K562 (cell line): ENCODE measurements around the gene RALY. TPM values are rescaled to one million over a fixed set of nuclear protein-coding genes. Genes with fewer than 3 reads are reported as not detected.

Experiments used
- ARHGAP35 ChIP-seq: fragments of 450-650 bp; IDR thresholded peaks from 2 replicates; pipeline ENCODE4 v1.6.1; 2018; ENCODE audit not compliant: partially characterized antibody
- EP400 ChIP-seq: fragments of 450-650 bp; IDR thresholded peaks from 2 replicates; pipeline ENCODE4 v1.6.1; 2017; ENCODE audit warnings: antibody characterized with exemption, mild to moderate bottlenecking, moderate library complexity
- HES1 ChIP-seq: fragments of 450-650 bp; IDR thresholded peaks from 2 replicates; pipeline ENCODE4 v1.6.1; 2016; ENCODE audit warnings: low read depth, mild to moderate bottlenecking, moderate library complexity
- KDM1A ChIP-seq, 2 experiments: fragments of 450-650 bp; IDR thresholded peaks; 2 replicates each; pipeline ENCODE4 v1.6.1; 2016; ENCODE audit warnings: mild to moderate bottlenecking in 2 of 2
- LEF1 ChIP-seq: fragments of 450-650 bp; IDR thresholded peaks from 2 replicates; pipeline ENCODE4 v1.6.1; 2016; ENCODE audit warnings: mild to moderate bottlenecking
- MCM3 ChIP-seq: fragments of 450-650 bp; IDR thresholded peaks from 2 replicates; pipeline ENCODE4 v1.6.1; 2016
- MTA2 ChIP-seq: fragments of 450-650 bp; IDR thresholded peaks from 2 replicates; pipeline ENCODE4 v1.6.1; 2016; ENCODE audit warnings: low read depth
- NCOA6 ChIP-seq: fragments of 450-650 bp; IDR thresholded peaks from 2 replicates; pipeline ENCODE4 v1.6.1; 2017; ENCODE audit warnings: mild to moderate bottlenecking
- TEAD4 ChIP-seq, 2 experiments: sonication (generic) in 1 of 2; formaldehyde crosslinking in 1 of 2; IDR thresholded peaks; 2 replicates each; pipeline versions ENCODE4 v1.6.1 to v1.8.0; 2012 to 2022; ENCODE audit warnings: borderline replicate concordance in 1 of 2, inconsistent platforms in 1 of 2, low read length in 1 of 2, mild to moderate bottlenecking in 1 of 2, missing genetic modification reagents in 1 of 2
- ZBED1 ChIP-seq: IDR thresholded peaks from 2 replicates; pipeline ENCODE4 v1.6.1; 2014
- ZNF134 ChIP-seq: fragments of 250-450 bp; sonication (Bioruptor Pico); conservative IDR thresholded peaks from 2 replicates; pipeline ENCODE4 v1.4.0; 2020
- ZNF263 ChIP-seq: sonication (generic); formaldehyde crosslinking; IDR thresholded peaks from 2 replicates; pipeline ENCODE4 v1.8.0; 2022; ENCODE audit warnings: mild to moderate bottlenecking, missing genetic modification reagents, borderline replicate concordance
- ZNF274 ChIP-seq: IDR thresholded peaks from 2 replicates; pipeline ENCODE4 v1.6.1; 2011; ENCODE audit warnings: low read depth, mild to moderate bottlenecking, low read length, moderate library complexity, borderline replicate concordance
- ZNF695 ChIP-seq: fragments of 450-650 bp; formaldehyde crosslinking; IDR thresholded peaks from 2 replicates; pipeline ENCODE4 v1.4.0; 2020; ENCODE audit warnings: mild to moderate bottlenecking, moderate library complexity
- ZNF79 ChIP-seq: fragments of 250-450 bp; sonication (Bioruptor Pico); IDR thresholded peaks from 2 replicates; pipeline ENCODE4 v1.4.0; 2020; ENCODE audit warnings: low read depth, mild to moderate bottlenecking, moderate library complexity
- polyA plus RNA-seq, 8 experiments: library from polyadenylated mRNA; depleted of rRNA in 4 of 8; stranded (reverse) in 5 of 8; unstranded in 3 of 8; fragments of >200 nt; fragmentation: Nextera tagmentation in 2 of 8; fragmentation: Illumina TruSeq in 1 of 8; extraction: Ambion mirVana in 2 of 8; extraction: Trizol in 1 of 8; gene quantifications; 2 replicates each; pipeline versions ENCODE4 v1.2.1 to v1.2.3, GENCODE V29; 2011 to 2014; ENCODE audit warnings: inconsistent platforms in 1 of 8, missing spikeins in 1 of 8
- total RNA-seq, 7 experiments: library from RNA; depleted of rRNA in 6 of 7; stranded (reverse); fragments of >200 nt in 6 of 7; fragmentation: Illumina TruSeq in 2 of 7; extraction: Trizol in 2 of 7; gene quantifications; 2 replicates each; pipeline versions ENCODE4 v1.2.1 to v1.2.3, GENCODE V29; 2011 to 2021; ENCODE audit warnings: low replicate concordance in 1 of 7

Gene RALY
- total and polyA plus RNA-seq, 9 of the 15 experiments (the other 6 are each of a cell fraction or from before 2014, with no cell fraction given): 0.80 to 207 (median 128) TPM

GRCh38 chr20:34127792-34128191, 134.1 kb downstream of the RALY start (continued):
- TF ChIP-seq ARHGAP35 (no peak), ZNF134 (CRISPR knock-in tag) (no peak), ZNF79 (no peak), EP400 (no peak), ZNF274 (no peak), ZBED1 (no peak), MTA2 (0 out of 2 replicates have a peak, but pooled peaks have one; percentile 39), LEF1 (no peak), TEAD4 (IDR thresholded peaks at IDR 0.05; ENCODE audit: low read length) (peak; percentile 77), TEAD4 (CRISPR knock-in tag; IDR thresholded peaks at IDR 0.05; ENCODE audit: borderline replicate concordance) (no peak), NCOA6 (no peak), HES1 (no peak), KDM1A (IDR thresholded peaks at IDR 0.05) (0 out of 4 replicates have a peak, but pooled peaks of 1 of the 2 experiments have one; percentile 8), ZNF263 (no peak), ZNF695 (CRISPR knock-in tag) (no peak), MCM3 (no peak)
